NOMO-1 treated with DMSO at 0.1 percent for 48 hours (cell line): Measurements from ENCODE around the gene ASTE1.
"Not testable (repeated sequence)": the region's sequence is repeated elsewhere in the genome, so short reads cannot be mapped to it uniquely, and the experiment has no call there.

Experiments used
- DNase-seq: peaks from one replicate; lab custom pipeline; 2025; ENCODE audit not compliant: unreplicated experiment; lab: John Stamatoyannopoulos, UW

The ASTE1 gene

GRCh38 chr3:131018970-131019369 is 7.7 kb downstream of the ASTE1 start:
- no peak for DNase-seq

GRCh38 chr3:131009698-131010097 is 16.9 kb downstream of the ASTE1 start:
- no peak for DNase-seq

GRCh38 chr3:131008326-131008725 is 18.3 kb downstream of the ASTE1 start:
- DNase-seq, result no peak

GRCh38 chr3:131007782-131008181 is 18.8 kb downstream of the ASTE1 start:
- peak; percentile 8 for DNase-seq

- DNase-seq, result peak; percentile 17
Observed at GRCh38 chr3:131007256-131007655, 19.4 kb downstream of the ASTE1 start.

GRCh38 chr3:131004603-131005002 is 22.0 kb downstream of the ASTE1 start:
- no peak for DNase-seq

- no peak for DNase-seq
Observed at GRCh38 chr3:131001071-131001470, 25.6 kb downstream of the ASTE1 start.

GRCh38 chr3:130997289-130997688 is 29.3 kb downstream of the ASTE1 start:
- DNase-seq, result peak; percentile 77

GRCh38 chr3:130992344-130992743 is 34.3 kb downstream of the ASTE1 start:
- DNase-seq, result no peak

GRCh38 chr3:130991126-130991525 is 35.5 kb downstream of the ASTE1 start:
- DNase-seq, result no peak

GRCh38 chr3:130990282-130990681 is 36.3 kb downstream of the ASTE1 start:
- no peak for DNase-seq

GRCh38 chr3:130981469-130981868 is 45.2 kb downstream of the ASTE1 start:
- DNase-seq, result no peak

- DNase-seq, result no peak
Observed at GRCh38 chr3:130979117-130979516, 47.5 kb downstream of the ASTE1 start.

- no peak for DNase-seq
Observed at GRCh38 chr3:130976706-130977105, 49.9 kb downstream of the ASTE1 start.

GRCh38 chr3:130975251-130975650 is 51.4 kb downstream of the ASTE1 start:
- no peak for DNase-seq

- DNase-seq, result no peak
Observed at GRCh38 chr3:130974201-130974600, 52.4 kb downstream of the ASTE1 start.

GRCh38 chr3:130973406-130973805 is 53.2 kb downstream of the ASTE1 start:
- DNase-seq, result no peak

GRCh38 chr3:130972592-130972991 is 54.0 kb downstream of the ASTE1 start:
- DNase-seq, result not testable (repeated sequence)

- no peak for DNase-seq
Observed at GRCh38 chr3:130971208-130971607, 55.4 kb downstream of the ASTE1 start.

GRCh38 chr3:130969621-130970020 is 57.0 kb downstream of the ASTE1 start:
- DNase-seq, result no peak

- DNase-seq, result no peak
Observed at GRCh38 chr3:130968221-130968620, 58.4 kb downstream of the ASTE1 start.

GRCh38 chr3:130967281-130967680 is 59.3 kb downstream of the ASTE1 start:
- no peak for DNase-seq

- peak; percentile 18 for DNase-seq
Observed at GRCh38 chr3:130963878-130964277, 62.7 kb downstream of the ASTE1 start.
